Neuron (in vitro differentiated cells): ENCODE results near the gene NMRK1.

Experiments
- H2AFZ ChIP-seq: one replicate; pipeline ENCODE4 v1.6.1; 2013; ENCODE audit warnings: low read depth, mild to moderate bottlenecking, inconsistent platforms, low read length, moderate library complexity
- H3K27me3 ChIP-seq: one replicate; pipeline ENCODE4 v1.6.1; 2013; ENCODE audit warnings: low read length; ENCODE audit not compliant: insufficient read depth
- H3K36me3 ChIP-seq: one replicate; pipeline ENCODE4 v1.6.1; 2013; ENCODE audit warnings: low read length; ENCODE audit not compliant: insufficient read depth
- H3K4me1 ChIP-seq: one replicate; pipeline ENCODE4 v1.6.1; 2013; ENCODE audit warnings: low read length; ENCODE audit not compliant: insufficient read depth
- H3K4me3 ChIP-seq: 2 replicates; pipeline ENCODE4 v1.5.1; 2013; ENCODE audit warnings: mild to moderate bottlenecking, low read length, moderate library complexity
- H3K9me3 ChIP-seq: one replicate; pipeline ENCODE4 v1.6.1; 2013; ENCODE audit warnings: low read length

Gene NMRK1

GRCh38 chr9:75065510-75065909 is 22.4 kb downstream of the NMRK1 start:
- Histone ChIP-seq H2AFZ (no peak overlapping the region), H3K4me1 (peaks cover 2% of the 10 kb centered on the region), H3K27me3 (no peaks in the 10 kb centered on the region), H3K36me3 (no peaks in the 10 kb centered on the region), H3K4me3 (no peak overlapping the region), H3K9me3 (no peaks in the 10 kb centered on the region)

GRCh38 chr9:75064307-75065025 is 23.5 kb downstream of the NMRK1 start:
- peaks cover 2% of the 10 kb centered on the region for H3K4me1 ChIP-seq
- no peak overlapping the region for H2AFZ ChIP-seq
- H3K9me3 ChIP-seq, result no peaks in the 10 kb centered on the region
- no peak overlapping the region for H3K4me3 ChIP-seq
- no peaks in the 10 kb centered on the region for H3K27me3 ChIP-seq
- no peaks in the 10 kb centered on the region for H3K36me3 ChIP-seq

GRCh38 chr9:75063556-75064305 is 24.2 kb downstream of the NMRK1 start:
- Histone ChIP-seq H2AFZ (no peak overlapping the region), H3K4me3 (no peak overlapping the region), H3K9me3 (no peaks in the 10 kb centered on the region), H3K4me1 (no peaks in the 10 kb centered on the region), H3K27me3 (no peaks in the 10 kb centered on the region), H3K36me3 (no peaks in the 10 kb centered on the region)

GRCh38 chr9:75061169-75061568 is 26.8 kb downstream of the NMRK1 start:
- Histone ChIP-seq H3K4me1 (no peaks in the 10 kb centered on the region), H3K27me3 (no peaks in the 10 kb centered on the region), H3K4me3 (no peak overlapping the region), H3K36me3 (no peaks in the 10 kb centered on the region), H2AFZ (no peak overlapping the region), H3K9me3 (no peaks in the 10 kb centered on the region)

- Histone ChIP-seq H2AFZ (no peak overlapping the region), H3K36me3 (no peaks in the 10 kb centered on the region), H3K4me3 (no peak overlapping the region)
Measured at GRCh38 chr9:75054368-75055001, 33.5 kb downstream of the NMRK1 start.

GRCh38 chr9:75053869-75054268 is 34.1 kb downstream of the NMRK1 start:
- Histone ChIP-seq H3K4me1 (no peaks in the 10 kb centered on the region), H2AFZ (no peak overlapping the region), H3K36me3 (no peaks in the 10 kb centered on the region), H3K4me3 (no peak overlapping the region), H3K9me3 (peaks cover 1% of the 10 kb centered on the region), H3K27me3 (no peaks in the 10 kb centered on the region)

More at GRCh38 chr9:75054368-75055001, 33.5 kb downstream of the NMRK1 start:
- no peaks in the 10 kb centered on the region for H3K4me1 ChIP-seq
- peaks cover 1% of the 10 kb centered on the region for H3K9me3 ChIP-seq
- H3K27me3 ChIP-seq, result no peaks in the 10 kb centered on the region

GRCh38 chr9:75051285-75051684 is 36.7 kb downstream of the NMRK1 start:
- Histone ChIP-seq H3K36me3 (no peaks in the 10 kb centered on the region), H3K4me3 (no peak overlapping the region), H3K4me1 (no peaks in the 10 kb centered on the region), H3K9me3 (peaks cover 1% of the 10 kb centered on the region), H3K27me3 (no peaks in the 10 kb centered on the region), H2AFZ (no peak overlapping the region)

GRCh38 chr9:75047506-75047905 is 40.4 kb downstream of the NMRK1 start:
- Histone ChIP-seq H3K36me3 (no peaks in the 10 kb centered on the region), H3K4me3 (no peak overlapping the region), H2AFZ (no peak overlapping the region), H3K9me3 (no peaks in the 10 kb centered on the region), H3K27me3 (no peaks in the 10 kb centered on the region), H3K4me1 (no peaks in the 10 kb centered on the region)

GRCh38 chr9:75046725-75047345 is 41.1 kb downstream of the NMRK1 start:
- Histone ChIP-seq H3K4me3 (no peak overlapping the region), H3K27me3 (no peaks in the 10 kb centered on the region), H2AFZ (no peak overlapping the region), H3K4me1 (no peaks in the 10 kb centered on the region), H3K36me3 (no peaks in the 10 kb centered on the region), H3K9me3 (no peaks in the 10 kb centered on the region)

GRCh38 chr9:75041041-75041440 is 46.9 kb downstream of the NMRK1 start:
- Histone ChIP-seq H3K4me3 (no peak overlapping the region), H3K4me1 (no peaks in the 10 kb centered on the region), H3K9me3 (no peaks in the 10 kb centered on the region), H3K36me3 (no peaks in the 10 kb centered on the region), H3K27me3 (no peaks in the 10 kb centered on the region), H2AFZ (no peak overlapping the region)

- Histone ChIP-seq H3K27me3 (no peaks in the 10 kb centered on the region), H3K4me1 (no peaks in the 10 kb centered on the region), H3K9me3 (no peaks in the 10 kb centered on the region), H3K36me3 (no peaks in the 10 kb centered on the region), H2AFZ (no peak overlapping the region), H3K4me3 (no peak overlapping the region)
Measured at GRCh38 chr9:75039801-75040200, 48.2 kb downstream of the NMRK1 start.

- H2AFZ ChIP-seq, result no peak overlapping the region
- no peaks in the 10 kb centered on the region for H3K9me3 ChIP-seq
- no peaks in the 10 kb centered on the region for H3K36me3 ChIP-seq
- no peak overlapping the region for H3K4me3 ChIP-seq
- H3K4me1 ChIP-seq, result no peaks in the 10 kb centered on the region
- H3K27me3 ChIP-seq, result no peaks in the 10 kb centered on the region
Measured at GRCh38 chr9:75039009-75039408, 48.9 kb downstream of the NMRK1 start.

GRCh38 chr9:75036793-75037192 is 51.2 kb downstream of the NMRK1 start:
- Histone ChIP-seq H2AFZ (no peak overlapping the region), H3K36me3 (no peaks in the 10 kb centered on the region), H3K4me1 (no peaks in the 10 kb centered on the region), H3K9me3 (no peaks in the 10 kb centered on the region), H3K27me3 (no peaks in the 10 kb centered on the region), H3K4me3 (no peak overlapping the region)
